Activated CD8-positive, alpha-beta T cell treated with anti-CD3 and anti-CD28 coated beads for 36 hours (primary cell): ENCODE measurements around the gene CNN2. TPM values are rescaled to one million over a fixed set of nuclear protein-coding genes. Genes with fewer than 3 reads are reported as not detected.

Experiments
- ATAC-seq: fragments of 200-7000 bp; cut with Tn5 transposase; one replicate; pipeline ENCODE4 v1.10.0; 2021; ENCODE audit warnings: mild to moderate bottlenecking, moderate library complexity
- CTCF ChIA-PET: fragments of 350-600 bp; sonication (Branson Sonifier 250); formaldehyde crosslinking; loops from one replicate; lab custom pipeline; 2021; ENCODE audit warnings: antibody characterized with exemption; lab: Charles Lee
- POLR2A ChIA-PET: fragments of 350-600 bp; sonication (Branson Sonifier 250); formaldehyde crosslinking; loops from one replicate; lab custom pipeline; 2021; ENCODE audit warnings: antibody characterized with exemption; lab: Charles Lee
- DNase-seq: peaks from one replicate; pipeline ENCODE4 v3.0.0-alpha.2; 2020
- H3K27ac Mint-ChIP-seq: one replicate; pipeline ENCODE4 v1.8.0; 2021; ENCODE audit warnings: mild to moderate bottlenecking, mixed read lengths
- H3K27me3 Mint-ChIP-seq: one replicate; pipeline ENCODE4 v1.8.0; 2021; ENCODE audit warnings: mixed read lengths
- H3K36me3 Mint-ChIP-seq: one replicate; pipeline ENCODE4 v1.8.0; 2021; ENCODE audit warnings: low read depth, mixed read lengths
- H3K4me1 Mint-ChIP-seq: one replicate; pipeline ENCODE4 v1.8.0; 2021; ENCODE audit warnings: low read depth, mixed read lengths
- H3K4me3 Mint-ChIP-seq: one replicate; pipeline ENCODE4 v1.8.0; 2021; ENCODE audit warnings: mild to moderate bottlenecking, moderate library complexity, mixed read lengths
- H3K9me3 Mint-ChIP-seq: one replicate; pipeline ENCODE4 v1.8.0; 2021; ENCODE audit warnings: mixed read lengths
- CTCF ChIP-seq: fragments of 200-600 bp; IDR thresholded peaks from one replicate; pipeline ENCODE4 v1.8.0; 2022; ENCODE audit warnings: antibody characterized with exemption, mild to moderate bottlenecking
- intact Hi-C: fragments of 100-400 bp; cut with micrococcal nuclease; formaldehyde crosslinking; loops from one replicate; pipeline ENCODE4 v1.10.0; 2022
- total RNA-seq, 2 experiments: library from RNA; stranded (reverse); gene quantifications; one replicate each; pipeline ENCODE4 v1.2.3, GENCODE V29; 2021

Gene CNN2
- total RNA-seq, 2 experiments from 2014 or later: 97.4 to 98.3 TPM

GRCh38 chr19:1010586-1011510 is 15.6 kb upstream of the CNN2 start:
- no peak for TF ChIP-seq CTCF
- DNase-seq (no peak), ATAC-seq (no peak)
- peaks cover 6% of the 10 kb centered on the region for H3K4me1 Mint-ChIP-seq
- peaks cover 5% of the 10 kb centered on the region for H3K36me3 Mint-ChIP-seq
- ChIA-PET POLR2A (interaction anchor here (1.5 kb wide), 1 partner anchor 9 kb away, joined by 4 read pairs; no protein-coding TSS in a partner anchor), CTCF (interaction anchor here (1.1 to 1.3 kb wide), 2 partner anchors 8 to 9 kb away, joined by 3 read pairs; no protein-coding TSS in a partner anchor)
- H3K4me3 Mint-ChIP-seq: no peak overlapping the region
- H3K27me3 Mint-ChIP-seq: no peaks in the 10 kb centered on the region
- no peak overlapping the region for H3K27ac Mint-ChIP-seq
- no peaks in the 10 kb centered on the region for H3K9me3 Mint-ChIP-seq
- intact Hi-C loops: no loop called here

DNA sequence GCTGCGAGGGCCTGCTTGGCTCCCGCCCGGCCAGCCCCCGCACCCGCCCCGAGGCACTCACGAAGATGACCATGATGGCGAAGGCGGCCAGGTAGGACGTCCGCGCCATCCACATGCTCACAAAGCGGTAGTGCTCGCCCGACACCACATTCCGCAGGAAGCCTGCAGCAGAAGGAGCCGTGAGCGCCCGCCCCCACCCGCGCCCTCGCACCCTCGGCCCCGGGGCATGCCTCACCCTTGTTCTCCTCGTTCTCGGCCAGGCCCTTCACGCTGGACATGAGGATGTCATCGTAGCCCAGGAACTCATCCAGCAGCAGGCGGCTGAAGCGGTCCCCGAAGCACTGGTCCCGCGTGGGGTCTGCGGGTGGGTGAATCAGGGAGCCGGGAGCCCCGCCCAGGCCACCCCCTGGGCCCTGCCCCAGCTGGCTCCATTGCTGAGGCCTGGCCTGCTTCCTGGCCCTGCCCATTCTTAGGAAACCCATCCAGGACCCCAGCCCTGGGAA is 14.5 kb upstream of the CNN2 start:
- Mint-ChIP-seq H3K9me3 (no peaks in the 10 kb centered on the region), H3K4me3 (no peak overlapping the region), H3K27me3 (no peaks in the 10 kb centered on the region), H3K27ac (no peak overlapping the region), H3K4me1 (peaks cover 12% of the 10 kb centered on the region), H3K36me3 (peaks cover 5% of the 10 kb centered on the region)
- no peak for ATAC-seq
- TF ChIP-seq CTCF: no peak
- ChIA-PET CTCF (no interaction called here), POLR2A (interaction anchor here (0.6 to 2.4 kb wide), 3 partner anchors 8 to 19 kb away, joined by 3 to 11 read pairs (median 4); no protein-coding TSS in a partner anchor)
- intact Hi-C loops: no loop called here
- no peak for DNase-seq

DNA sequence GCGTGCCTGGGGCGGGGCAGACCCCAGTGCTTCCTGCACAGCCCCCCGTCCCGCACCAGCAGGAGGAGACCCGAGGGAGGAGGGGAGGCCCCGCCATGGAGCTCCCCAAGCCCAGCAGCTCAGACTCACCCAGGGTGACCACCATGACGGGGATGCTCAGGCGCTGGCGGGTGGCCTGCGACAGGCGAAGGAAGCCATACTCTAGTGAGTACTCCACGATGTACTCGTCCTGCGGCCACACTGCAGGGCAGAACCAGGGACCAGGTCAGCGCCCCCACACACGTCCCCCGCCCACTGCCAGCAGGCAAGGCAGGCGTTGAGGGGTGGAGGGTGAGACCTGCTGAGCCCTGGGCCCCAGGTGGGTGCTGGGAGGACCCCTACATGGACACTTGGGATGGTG is 14.1 kb upstream of the CNN2 start:
- Mint-ChIP-seq H3K27ac (no peak overlapping the region), H3K36me3 (peaks cover 5% of the 10 kb centered on the region), H3K4me1 (peaks cover 16% of the 10 kb centered on the region), H3K9me3 (no peaks in the 10 kb centered on the region), H3K4me3 (no peak overlapping the region), H3K27me3 (no peaks in the 10 kb centered on the region)
- TF ChIP-seq CTCF: no peak
- no peak for DNase-seq
- no peak for ATAC-seq
- ChIA-PET POLR2A (interaction anchor here (0.6 to 2.4 kb wide), 4 partner anchors 8 to 19 kb away, joined by 3 to 11 read pairs (median 4); no protein-coding TSS in a partner anchor), CTCF (no interaction called here)
- intact Hi-C loops: no loop called here

GRCh38 chr19:1013218-1013617 is 13.2 kb upstream of the CNN2 start:
- no peak for DNase-seq
- Mint-ChIP-seq H3K9me3 (no peaks in the 10 kb centered on the region), H3K27ac (no peak overlapping the region), H3K4me1 (peaks cover 25% of the 10 kb centered on the region), H3K36me3 (peaks cover 5% of the 10 kb centered on the region), H3K27me3 (no peaks in the 10 kb centered on the region), H3K4me3 (no peak overlapping the region)
- no peak for TF ChIP-seq CTCF
- intact Hi-C loops: no loop called here
- POLR2A ChIA-PET: interaction anchor here (1.2 to 2.4 kb wide), 3 partner anchors 9 to 16 kb away, joined by 3 to 11 read pairs (median 4); no protein-coding TSS in a partner anchor
- CTCF ChIA-PET: no interaction called here
- ATAC-seq: no peak
